WERI-Rb-1 (cell line): ENCODE results near the gene STAB2.

Experiments used
- DNase-seq: peaks from one replicate; pipeline ENCODE4 v3.0.0-alpha.2; 2020
- H3K27ac ChIP-seq: fragments of 250-450 bp; sonication (Bioruptor Pico); 2 replicates; pipeline ENCODE4 v1.5.1; 2020; ENCODE audit warnings: mild to moderate bottlenecking, moderate library complexity
- H3K27me3 ChIP-seq: fragments of 250-450 bp; sonication (Bioruptor Pico); 2 replicates; pipeline ENCODE4 v1.5.1; 2021; ENCODE audit warnings: mild to moderate bottlenecking, low read depth, moderate library complexity; ENCODE audit not compliant: insufficient read depth, severe bottlenecking
- H3K36me3 ChIP-seq: fragments of 250-450 bp; sonication (Bioruptor Pico); 2 replicates; pipeline ENCODE4 v1.5.1; 2020; ENCODE audit warnings: mild to moderate bottlenecking, moderate library complexity
- H3K4me3 ChIP-seq: 2 replicates; pipeline ENCODE4 v1.5.1; 2011; ENCODE audit warnings: low read depth, mild to moderate bottlenecking, control low read depth, low read length
- H3K9me3 ChIP-seq: fragments of 250-450 bp; sonication (Bioruptor Pico); 2 replicates; pipeline ENCODE4 v1.5.1; 2021; ENCODE audit warnings: mild to moderate bottlenecking, moderate library complexity; ENCODE audit not compliant: severe bottlenecking
- CTCF ChIP-seq: IDR thresholded peaks from 2 replicates; pipeline ENCODE4 v1.5.1; 2011; ENCODE audit warnings: low read depth, mild to moderate bottlenecking, control low read depth, inconsistent platforms, low read length

The STAB2 gene

DNA sequence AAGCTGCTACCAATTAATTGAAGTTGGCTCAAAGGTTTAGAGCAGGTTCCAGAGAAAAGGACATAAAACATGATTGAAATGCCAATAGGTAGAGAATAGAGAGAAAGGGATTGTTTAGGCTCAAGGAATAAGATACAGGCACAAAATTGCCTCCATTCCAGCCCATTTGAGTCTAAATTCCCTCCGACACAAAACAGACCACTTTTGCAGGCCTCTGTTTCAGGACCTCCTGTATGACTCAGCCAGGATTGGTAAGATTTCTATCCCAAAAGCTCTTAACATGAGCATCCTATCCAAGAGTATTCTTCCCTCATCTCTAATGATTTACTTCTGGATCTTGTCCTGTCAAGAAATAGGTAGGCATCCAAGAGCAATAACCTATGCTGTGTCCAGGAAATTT lies 123.5 kb downstream of the STAB2 start:
- H3K27ac ChIP-seq: no peak overlapping the region
- H3K27me3 ChIP-seq: no peaks in the 10 kb centered on the region
- no peak for TF ChIP-seq CTCF
- no peaks in the 10 kb centered on the region for H3K9me3 ChIP-seq
- no peak overlapping the region for H3K4me3 ChIP-seq
- DNase-seq: no peak
- no peaks in the 10 kb centered on the region for H3K36me3 ChIP-seq

- DNase-seq: no peak
- Histone ChIP-seq H3K4me3 (no peak overlapping the region), H3K9me3 (no peaks in the 10 kb centered on the region)
These were observed 125.1 kb downstream of the STAB2 start for GRCh38 chr12:103712216-103712615.

GRCh38 chr12:103715494-103715893 lies 128.4 kb downstream of the STAB2 start:
- Histone ChIP-seq H3K4me3 (no peak overlapping the region), H3K36me3 (no peaks in the 10 kb centered on the region), H3K27ac (no peak overlapping the region), H3K27me3 (no peaks in the 10 kb centered on the region), H3K9me3 (no peaks in the 10 kb centered on the region)
- TF ChIP-seq CTCF: no peak
- no peak for DNase-seq

More at GRCh38 chr12:103712216-103712615, 125.1 kb downstream of the STAB2 start:
- H3K27ac ChIP-seq: no peak overlapping the region
- no peaks in the 10 kb centered on the region for H3K27me3 ChIP-seq
- no peaks in the 10 kb centered on the region for H3K36me3 ChIP-seq
- TF ChIP-seq CTCF: no peak

- H3K9me3 ChIP-seq: no peaks in the 10 kb centered on the region
- H3K27ac ChIP-seq: no peak overlapping the region
- H3K36me3 ChIP-seq: no peaks in the 10 kb centered on the region
- no peak overlapping the region for H3K4me3 ChIP-seq
- no peaks in the 10 kb centered on the region for H3K27me3 ChIP-seq
- no peak for DNase-seq
- TF ChIP-seq CTCF: no peak
These were observed 129.6 kb downstream of the STAB2 start for GRCh38 chr12:103716517-103717196.

DNA sequence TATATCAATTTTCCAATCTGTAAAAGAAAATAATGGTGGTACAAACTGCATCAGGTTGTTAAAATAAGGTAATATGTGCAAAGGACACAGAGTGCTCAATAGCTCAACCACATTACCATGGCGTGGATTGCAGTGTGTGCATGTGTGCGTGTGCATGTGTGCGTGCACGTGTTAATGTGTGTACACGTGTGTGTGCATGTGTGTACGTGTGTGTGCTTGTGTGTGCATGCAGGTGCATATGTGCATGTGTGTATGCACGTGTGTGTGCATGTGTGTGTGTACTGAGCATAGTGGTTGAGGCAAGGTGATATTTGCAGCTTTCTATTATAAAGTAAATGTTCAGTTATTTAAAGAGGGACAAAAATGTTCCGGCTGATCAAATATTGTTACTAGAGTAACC lies 138.3 kb downstream of the STAB2 start:
- no peak overlapping the region for H3K4me3 ChIP-seq
- TF ChIP-seq CTCF: no peak
- H3K27me3 ChIP-seq: no peaks in the 10 kb centered on the region
- H3K36me3 ChIP-seq: no peaks in the 10 kb centered on the region
- no peaks in the 10 kb centered on the region for H3K9me3 ChIP-seq
- DNase-seq: no peak
- no peak overlapping the region for H3K27ac ChIP-seq

DNA sequence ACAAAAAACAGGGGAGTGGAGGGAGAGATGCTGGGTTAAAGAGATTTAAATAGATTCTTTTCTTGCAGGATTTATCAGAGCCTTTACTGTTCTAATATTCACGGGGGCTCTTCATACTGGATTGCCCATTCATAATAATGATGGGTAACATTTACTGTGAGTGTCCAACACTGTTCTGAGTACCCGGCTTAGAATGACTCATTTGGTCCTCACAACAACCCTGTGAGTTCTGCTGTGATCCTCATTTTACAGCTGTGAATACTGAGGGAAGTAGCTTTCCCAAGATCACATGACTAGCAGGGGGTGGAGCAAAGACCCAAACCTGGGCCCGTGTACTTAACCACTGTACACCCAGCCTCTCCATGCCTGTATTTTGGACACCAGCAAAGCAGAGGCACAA lies 140.6 kb downstream of the STAB2 start:
- no peak overlapping the region for H3K27ac ChIP-seq
- no peaks in the 10 kb centered on the region for H3K36me3 ChIP-seq
- TF ChIP-seq CTCF: no peak
- no peaks in the 10 kb centered on the region for H3K27me3 ChIP-seq
- peaks cover 8% of the 10 kb centered on the region for H3K9me3 ChIP-seq
- no peak overlapping the region for H3K4me3 ChIP-seq
- no peak for DNase-seq
